ENCODE data around the gene MAG.

MAG gene

DNA sequence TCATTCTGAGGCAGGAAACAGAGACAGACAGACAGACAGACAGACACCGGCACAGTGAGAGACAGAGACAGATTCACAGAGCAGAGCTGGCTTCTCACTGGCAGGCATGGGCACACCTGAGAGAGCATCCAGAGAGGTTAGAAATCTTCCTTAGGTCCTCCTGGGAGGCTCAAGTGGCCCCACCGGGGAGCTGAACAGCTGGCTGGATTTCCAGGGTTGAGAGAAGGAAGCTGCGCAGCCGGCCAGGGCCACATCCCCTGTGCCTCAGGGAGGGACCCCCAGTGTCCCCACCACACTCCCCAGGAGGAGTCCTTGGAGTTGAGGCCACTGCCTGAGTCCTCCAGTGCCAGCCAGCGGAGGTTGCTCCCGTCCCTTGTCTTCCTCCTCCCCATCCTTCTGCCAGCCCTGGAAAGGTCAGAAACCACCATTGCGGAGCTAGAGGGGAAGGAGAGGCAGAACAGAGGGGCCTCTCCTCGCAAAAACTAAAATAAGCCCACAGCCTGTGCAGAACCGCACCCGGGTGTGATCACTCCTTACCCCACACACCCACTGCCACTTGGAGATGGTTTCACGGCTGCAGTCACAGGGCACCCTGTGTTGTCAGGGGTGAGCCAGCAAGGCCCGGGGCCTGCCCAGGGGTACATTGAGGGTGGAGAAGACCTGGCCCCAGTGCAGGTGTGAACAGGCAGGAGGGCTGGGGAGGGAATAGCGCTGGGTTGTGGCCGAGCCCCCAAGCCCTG is 70.5 kb downstream of the MAG start:
- no peak for DNase-seq (ENCODE audit: low read depth in 2 of 2)

DNA sequence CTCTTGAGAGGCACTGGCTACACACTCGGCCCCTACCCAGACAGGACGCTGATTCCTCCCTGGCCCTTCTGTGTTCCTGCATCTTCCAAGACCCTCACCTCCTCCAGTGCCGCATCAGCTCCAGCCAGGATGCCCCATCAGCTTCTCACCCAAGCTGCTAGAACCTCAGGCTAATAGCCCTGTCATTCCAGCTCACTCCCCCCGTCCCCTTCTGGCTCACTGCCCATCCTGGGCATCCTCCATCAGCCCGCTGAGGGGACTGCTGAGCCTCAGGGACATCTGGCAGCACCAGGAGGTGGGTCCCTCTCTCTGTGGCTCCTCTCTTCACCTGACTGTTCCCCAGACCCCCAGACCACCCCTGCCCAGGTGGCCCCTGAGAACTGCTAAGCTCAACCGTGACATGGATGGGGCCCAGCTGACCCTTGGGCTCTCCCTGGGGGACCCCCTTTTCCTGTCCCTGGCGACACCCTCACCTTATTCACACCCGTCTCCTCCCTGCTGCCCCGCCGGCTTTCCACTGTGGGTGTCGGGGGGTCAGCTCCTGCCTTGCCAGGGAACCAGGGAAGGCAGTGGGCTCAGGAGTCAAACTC is 71.1 kb downstream of the MAG start:
- no peak for DNase-seq (ENCODE audit: low read depth in 2 of 2)

Data from stimulated activated CD4-positive, alpha-beta T cell treated with anti-CD3 and anti-CD28 coated beads, Interleukin-12 subunit alpha, Interleukin-12 subunit beta, amount 100 ng/mL, for 24 hours (primary cell).